ENCODE data around the gene OMG.

The OMG gene

DNA sequence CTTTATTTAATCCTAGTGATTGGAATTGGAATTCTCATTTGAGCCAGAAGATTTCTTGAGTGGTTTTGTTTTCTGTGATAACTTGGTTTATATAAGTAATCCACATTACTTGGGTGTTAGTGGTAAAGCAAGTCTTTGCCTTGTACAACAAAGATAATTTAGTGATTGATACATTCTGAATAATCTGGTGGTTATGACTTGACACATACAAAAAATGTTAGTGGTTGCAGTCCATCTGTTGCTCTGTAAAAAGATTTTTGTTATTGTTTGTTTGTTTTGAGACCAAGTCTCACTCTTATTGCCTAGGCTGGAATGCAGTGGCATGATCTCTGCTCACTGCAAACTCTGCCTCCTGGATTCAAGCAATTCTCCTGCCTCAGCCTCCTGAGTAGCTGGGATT lies 13.2 kb downstream of the OMG start:
- H3K27me3 ChIP-seq (ENCODE audit: control insufficient read depth in 1 of 2, insufficient read depth in 2 of 2, low read length in 2 of 2) = no peaks in the 10 kb centered on the region
- no peaks in the 10 kb centered on the region for H3K4me1 ChIP-seq (ENCODE audit: control insufficient read depth, insufficient read depth, low read length)
- H3K27ac ChIP-seq (ENCODE audit: low read length) = no peak overlapping the region
- H3K36me3 ChIP-seq (ENCODE audit: control insufficient read depth in 2 of 2, insufficient read depth in 2 of 2, low read length in 2 of 2) = peaks cover 0 to 3% of the 10 kb centered on the region in 2 donors
- no peak overlapping the region for H3K4me3 ChIP-seq (ENCODE audit: low read length in 2 of 2)
- H3K9me3 ChIP-seq (ENCODE audit: control insufficient read depth in 2 of 2, low read length in 2 of 2) = no peaks in the 10 kb centered on the region
- no peak overlapping the region for H3K9ac ChIP-seq (ENCODE audit: low read length in 2 of 2)

DNA sequence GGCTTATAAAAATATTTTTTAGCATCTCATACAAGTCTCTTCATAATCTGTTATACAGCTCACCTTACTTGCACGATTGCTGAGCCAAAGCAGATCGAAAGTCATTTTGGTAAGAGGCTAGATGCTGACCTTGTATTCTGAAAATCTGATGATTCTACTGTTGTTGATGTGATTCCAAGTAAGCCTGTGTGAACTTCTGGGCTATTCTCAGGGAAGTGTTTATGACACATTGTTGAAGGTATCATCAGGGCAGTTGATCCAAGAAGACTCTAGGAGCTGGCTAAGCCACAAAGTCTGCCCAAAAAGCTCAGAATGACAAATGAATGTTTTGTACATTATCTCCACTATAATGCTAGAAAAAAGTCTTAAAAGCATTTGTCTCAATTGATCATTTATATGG lies 16.0 kb downstream of the OMG start:
- Histone ChIP-seq H3K36me3 (ENCODE audit: control insufficient read depth in 2 of 2, insufficient read depth in 2 of 2, low read length in 2 of 2) (peaks cover 10% of the 10 kb centered on the region in 2 donors), H3K27me3 (ENCODE audit: control insufficient read depth in 1 of 2, insufficient read depth in 2 of 2, low read length in 2 of 2) (no peaks in the 10 kb centered on the region), H3K4me3 (ENCODE audit: low read length in 2 of 2) (no peak overlapping the region)

DNA sequence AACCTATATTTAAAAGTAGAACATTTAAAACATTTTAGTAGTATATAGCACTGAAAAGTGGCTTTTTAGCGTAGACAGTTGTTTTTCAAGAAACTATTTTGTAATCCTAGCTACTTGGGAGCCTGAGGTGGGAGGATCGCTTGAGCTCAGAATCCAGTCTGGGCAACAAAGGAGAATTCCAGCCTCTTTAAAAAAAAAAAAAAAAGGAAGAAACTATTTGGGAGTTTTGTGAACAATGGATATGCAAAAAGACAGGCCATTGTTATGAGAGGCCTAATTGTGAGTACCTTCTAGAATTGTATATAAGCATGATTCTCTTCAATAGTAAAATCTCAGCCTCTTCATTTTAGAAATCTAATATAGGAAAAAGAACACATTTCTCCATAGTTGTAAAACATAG lies 17.6 kb downstream of the OMG start:
- Histone ChIP-seq H3K27ac (ENCODE audit: low read length) (no peak overlapping the region), H3K4me1 (ENCODE audit: control insufficient read depth, insufficient read depth, low read length) (no peaks in the 10 kb centered on the region), H3K27me3 (ENCODE audit: control insufficient read depth in 1 of 2, insufficient read depth in 2 of 2, low read length in 2 of 2) (no peaks in the 10 kb centered on the region), H3K9ac (ENCODE audit: low read length in 2 of 2) (no peak overlapping the region), H3K4me3 (ENCODE audit: low read length in 2 of 2) (no peak overlapping the region), H3K9me3 (ENCODE audit: control insufficient read depth in 2 of 2, low read length in 2 of 2) (no peaks in the 10 kb centered on the region), H3K36me3 (ENCODE audit: control insufficient read depth in 2 of 2, insufficient read depth in 2 of 2, low read length in 2 of 2) (peaks cover 10 to 13% of the 10 kb centered on the region in 2 donors)

More for the DNA sequence above, 16.0 kb downstream of the OMG start:
- Histone ChIP-seq H3K9me3 (ENCODE audit: control insufficient read depth in 2 of 2, low read length in 2 of 2) (no peaks in the 10 kb centered on the region), H3K27ac (ENCODE audit: low read length) (no peak overlapping the region), H3K9ac (ENCODE audit: low read length in 2 of 2) (no peak overlapping the region), H3K4me1 (ENCODE audit: control insufficient read depth, insufficient read depth, low read length) (no peaks in the 10 kb centered on the region)

GRCh38 chr17:31275116-31275515 lies 21.9 kb downstream of the OMG start:
- no peaks in the 10 kb centered on the region for H3K4me1 ChIP-seq (ENCODE audit: control insufficient read depth, insufficient read depth, low read length)
- H3K36me3 ChIP-seq (ENCODE audit: control insufficient read depth in 2 of 2, insufficient read depth in 2 of 2, low read length in 2 of 2) = peaks cover 7 to 13% of the 10 kb centered on the region in 2 donors
- no peak overlapping the region for H3K9ac ChIP-seq (ENCODE audit: low read length in 2 of 2)
- H3K9me3 ChIP-seq (ENCODE audit: control insufficient read depth in 2 of 2, low read length in 2 of 2) = no peaks in the 10 kb centered on the region
- H3K27ac ChIP-seq (ENCODE audit: low read length) = no peak overlapping the region
- H3K27me3 ChIP-seq (ENCODE audit: control insufficient read depth in 1 of 2, insufficient read depth in 2 of 2, low read length in 2 of 2) = no peaks in the 10 kb centered on the region
- no peak overlapping the region for H3K4me3 ChIP-seq (ENCODE audit: low read length in 2 of 2)

GRCh38 chr17:31274252-31274651 lies 22.8 kb downstream of the OMG start:
- H3K36me3 ChIP-seq (ENCODE audit: control insufficient read depth in 2 of 2, insufficient read depth in 2 of 2, low read length in 2 of 2) = peaks cover 7 to 17% of the 10 kb centered on the region in 2 donors
- H3K27ac ChIP-seq (ENCODE audit: low read length) = no peak overlapping the region
- no peak overlapping the region for H3K4me3 ChIP-seq (ENCODE audit: low read length in 2 of 2)
- no peaks in the 10 kb centered on the region for H3K27me3 ChIP-seq (ENCODE audit: control insufficient read depth in 1 of 2, insufficient read depth in 2 of 2, low read length in 2 of 2)
- no peak overlapping the region for H3K9ac ChIP-seq (ENCODE audit: low read length in 2 of 2)
- H3K9me3 ChIP-seq (ENCODE audit: control insufficient read depth in 2 of 2, low read length in 2 of 2) = no peaks in the 10 kb centered on the region
- H3K4me1 ChIP-seq (ENCODE audit: control insufficient read depth, insufficient read depth, low read length) = no peaks in the 10 kb centered on the region

DNA sequence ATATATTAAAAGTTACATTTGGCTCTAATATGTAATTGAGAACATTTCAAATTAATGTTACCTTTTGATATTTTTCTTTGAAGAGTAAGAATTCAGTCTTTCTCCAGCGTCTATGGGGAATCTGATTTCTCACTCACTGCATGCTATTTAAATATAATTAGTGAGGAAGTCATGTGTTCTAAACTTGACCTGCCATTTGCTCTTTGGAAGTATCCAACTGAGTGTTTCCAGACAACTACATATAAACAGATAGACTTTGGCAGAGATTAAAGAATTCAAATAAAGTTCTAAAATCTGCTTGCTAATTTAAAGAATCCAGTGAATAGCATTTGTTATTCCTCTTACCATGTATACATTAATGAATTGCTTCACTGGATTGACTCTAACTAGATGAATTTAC lies 23.5 kb downstream of the OMG start:
- Histone ChIP-seq H3K27ac (ENCODE audit: low read length) (no peak overlapping the region), H3K4me1 (ENCODE audit: control insufficient read depth, insufficient read depth, low read length) (no peaks in the 10 kb centered on the region), H3K4me3 (ENCODE audit: low read length in 2 of 2) (no peak overlapping the region), H3K27me3 (ENCODE audit: control insufficient read depth in 1 of 2, insufficient read depth in 2 of 2, low read length in 2 of 2) (no peaks in the 10 kb centered on the region), H3K36me3 (ENCODE audit: control insufficient read depth in 2 of 2, insufficient read depth in 2 of 2, low read length in 2 of 2) (peaks cover 7 to 17% of the 10 kb centered on the region in 2 donors), H3K9me3 (ENCODE audit: control insufficient read depth in 2 of 2, low read length in 2 of 2) (no peaks in the 10 kb centered on the region), H3K9ac (ENCODE audit: low read length in 2 of 2) (no peak overlapping the region)

DNA sequence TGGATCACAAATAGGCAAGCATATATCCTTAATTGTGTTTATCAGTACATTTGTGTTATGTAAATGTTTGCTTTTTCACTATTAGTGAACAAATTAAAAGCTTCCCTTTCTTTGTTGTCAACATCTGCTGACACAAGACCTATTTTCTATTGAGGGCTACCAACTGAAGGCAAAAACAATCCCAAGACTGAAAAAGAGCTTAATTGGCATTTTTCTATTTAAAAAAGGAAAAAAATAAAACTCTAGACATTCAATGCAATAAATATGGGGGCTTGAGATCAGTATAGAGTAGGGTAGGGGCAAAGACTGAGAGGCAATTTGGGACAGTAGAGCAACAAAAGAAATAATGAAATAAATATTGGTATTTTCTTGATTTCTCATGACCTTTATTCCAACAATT lies 24.2 kb downstream of the OMG start:
- Histone ChIP-seq H3K9me3 (ENCODE audit: control insufficient read depth in 2 of 2, low read length in 2 of 2) (no peaks in the 10 kb centered on the region), H3K4me1 (ENCODE audit: control insufficient read depth, insufficient read depth, low read length) (no peaks in the 10 kb centered on the region), H3K4me3 (ENCODE audit: low read length in 2 of 2) (no peak overlapping the region), H3K27ac (ENCODE audit: low read length) (no peak overlapping the region), H3K9ac (ENCODE audit: low read length in 2 of 2) (no peak overlapping the region), H3K27me3 (ENCODE audit: control insufficient read depth in 1 of 2, insufficient read depth in 2 of 2, low read length in 2 of 2) (no peaks in the 10 kb centered on the region), H3K36me3 (ENCODE audit: control insufficient read depth in 2 of 2, insufficient read depth in 2 of 2, low read length in 2 of 2) (peaks cover 9 to 17% of the 10 kb centered on the region in 2 donors)

- Histone ChIP-seq H3K27ac (ENCODE audit: low read length) (no peak overlapping the region), H3K36me3 (ENCODE audit: control insufficient read depth in 2 of 2, insufficient read depth in 2 of 2, low read length in 2 of 2) (peaks cover 4 to 12% of the 10 kb centered on the region in 2 donors), H3K9ac (ENCODE audit: low read length in 2 of 2) (no peak overlapping the region), H3K27me3 (ENCODE audit: control insufficient read depth in 1 of 2, insufficient read depth in 2 of 2, low read length in 2 of 2) (no peaks in the 10 kb centered on the region), H3K4me1 (ENCODE audit: control insufficient read depth, insufficient read depth, low read length) (no peaks in the 10 kb centered on the region), H3K4me3 (ENCODE audit: low read length in 2 of 2) (no peak overlapping the region), H3K9me3 (ENCODE audit: control insufficient read depth in 2 of 2, low read length in 2 of 2) (no peaks in the 10 kb centered on the region)
These were observed 24.8 kb downstream of the OMG start for GRCh38 chr17:31272236-31272635.

- no peaks in the 10 kb centered on the region for H3K9me3 ChIP-seq (ENCODE audit: control insufficient read depth in 2 of 2, low read length in 2 of 2)
- peaks cover 8 to 12% of the 10 kb centered on the region in 2 donors for H3K36me3 ChIP-seq (ENCODE audit: control insufficient read depth in 2 of 2, insufficient read depth in 2 of 2, low read length in 2 of 2)
- no peaks in the 10 kb centered on the region for H3K4me1 ChIP-seq (ENCODE audit: control insufficient read depth, insufficient read depth, low read length)
- H3K27me3 ChIP-seq (ENCODE audit: control insufficient read depth in 1 of 2, insufficient read depth in 2 of 2, low read length in 2 of 2) = no peaks in the 10 kb centered on the region
- no peak overlapping the region for H3K27ac ChIP-seq (ENCODE audit: low read length)
- H3K4me3 ChIP-seq (ENCODE audit: low read length in 2 of 2) = no peak overlapping the region
- H3K9ac ChIP-seq (ENCODE audit: low read length in 2 of 2) = no peak overlapping the region
These were observed 27.5 kb downstream of the OMG start for GRCh38 chr17:31269578-31269983.

- Histone ChIP-seq H3K27ac (ENCODE audit: low read length) (no peak overlapping the region), H3K9me3 (ENCODE audit: control insufficient read depth in 2 of 2, low read length in 2 of 2) (no peaks in the 10 kb centered on the region), H3K27me3 (ENCODE audit: control insufficient read depth in 1 of 2, insufficient read depth in 2 of 2, low read length in 2 of 2) (no peaks in the 10 kb centered on the region), H3K4me1 (ENCODE audit: control insufficient read depth, insufficient read depth, low read length) (no peaks in the 10 kb centered on the region), H3K9ac (ENCODE audit: low read length in 2 of 2) (no peak overlapping the region), H3K4me3 (ENCODE audit: low read length in 2 of 2) (no peak overlapping the region), H3K36me3 (ENCODE audit: control insufficient read depth in 2 of 2, insufficient read depth in 2 of 2, low read length in 2 of 2) (peaks cover 8 to 12% of the 10 kb centered on the region in 2 donors)
These were observed 27.9 kb downstream of the OMG start for GRCh38 chr17:31269036-31269577.

DNA sequence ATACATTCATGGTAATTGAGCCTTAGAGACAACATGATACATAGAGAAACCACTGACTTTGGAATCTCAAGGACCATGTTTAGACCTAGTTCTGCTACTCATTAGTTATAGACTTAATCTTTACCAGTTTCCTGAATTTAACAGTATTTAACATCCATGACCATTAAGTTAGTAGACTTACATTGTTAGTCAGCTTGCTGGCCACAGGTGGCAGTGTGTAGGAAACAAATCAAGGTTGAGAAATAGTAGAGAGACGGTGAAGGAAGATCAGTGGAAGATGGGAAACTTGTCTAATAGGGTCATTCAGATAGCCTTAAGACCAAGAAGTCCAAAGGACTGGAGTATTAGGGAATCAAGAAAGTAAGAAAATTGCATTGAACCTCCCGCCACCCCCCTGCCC lies 31.0 kb downstream of the OMG start:
- H3K9me3 ChIP-seq (ENCODE audit: control insufficient read depth in 2 of 2, low read length in 2 of 2) = no peaks in the 10 kb centered on the region
- no peaks in the 10 kb centered on the region for H3K27me3 ChIP-seq (ENCODE audit: control insufficient read depth in 1 of 2, insufficient read depth in 2 of 2, low read length in 2 of 2)
- no peak overlapping the region for H3K4me3 ChIP-seq (ENCODE audit: low read length in 2 of 2)
- H3K36me3 ChIP-seq (ENCODE audit: control insufficient read depth in 2 of 2, insufficient read depth in 2 of 2, low read length in 2 of 2) = peaks cover 8 to 12% of the 10 kb centered on the region in 2 donors
- no peak overlapping the region for H3K9ac ChIP-seq (ENCODE audit: low read length in 2 of 2)
- no peak overlapping the region for H3K27ac ChIP-seq (ENCODE audit: low read length)
- H3K4me1 ChIP-seq (ENCODE audit: control insufficient read depth, insufficient read depth, low read length) = no peaks in the 10 kb centered on the region

All from stomach smooth muscle (tissue), 2 donors.